Type B pancreatic cell (in vitro differentiated cells): ENCODE measurements around the gene PARD6B. TPM values are rescaled to one million over a fixed set of nuclear protein-coding genes. Genes with fewer than 3 reads are reported as not detected.

Experiments used
- DNase-seq: peaks from one replicate; pipeline ENCODE4 v3.0.0; 2021; ENCODE audit warnings: mixed read lengths; ENCODE audit not compliant: unreplicated experiment; ENCODE audit errors: extremely low spot score
- H3K27ac Mint-ChIP-seq: 2 replicates; pipeline ENCODE4 v1.8.0; 2021; ENCODE audit warnings: mild to moderate bottlenecking, mixed read lengths
- H3K27me3 Mint-ChIP-seq: 2 replicates; pipeline ENCODE4 v1.8.0; 2021; ENCODE audit warnings: mixed read lengths
- H3K36me3 Mint-ChIP-seq: 2 replicates; pipeline ENCODE4 v1.8.0; 2021; ENCODE audit warnings: mixed read lengths
- H3K4me1 Mint-ChIP-seq: one replicate; pipeline ENCODE4 v1.8.0; 2021; ENCODE audit warnings: mixed read lengths; ENCODE audit not compliant: unreplicated experiment
- H3K4me3 Mint-ChIP-seq: 2 replicates; pipeline ENCODE4 v1.8.0; 2021; ENCODE audit warnings: mild to moderate bottlenecking, mixed read lengths
- H3K9me3 Mint-ChIP-seq: 2 replicates; pipeline ENCODE4 v1.8.0; 2021; ENCODE audit warnings: mixed read lengths
- total RNA-seq: library from RNA; stranded (reverse); gene quantifications from 2 replicates; pipeline ENCODE4 v1.2.1, GENCODE V29; 2021; ENCODE audit warnings: low replicate concordance
- TF ChIP-seq, protein P1 (sequence below): fragments of 200-600 bp; sonication (generic); conservative IDR thresholded peaks from 2 replicates; pipeline ENCODE4 v1.5.0; 2021; ENCODE audit warnings: antibody characterized with exemption, mild to moderate bottlenecking

Gene PARD6B
- total RNA-seq, 1 donor from 2014 or later = 27.7 TPM

GRCh38 chr20:50715694-50716093 is 15.7 kb upstream of the PARD6B start:
- TF ChIP-seq, protein P1, sequence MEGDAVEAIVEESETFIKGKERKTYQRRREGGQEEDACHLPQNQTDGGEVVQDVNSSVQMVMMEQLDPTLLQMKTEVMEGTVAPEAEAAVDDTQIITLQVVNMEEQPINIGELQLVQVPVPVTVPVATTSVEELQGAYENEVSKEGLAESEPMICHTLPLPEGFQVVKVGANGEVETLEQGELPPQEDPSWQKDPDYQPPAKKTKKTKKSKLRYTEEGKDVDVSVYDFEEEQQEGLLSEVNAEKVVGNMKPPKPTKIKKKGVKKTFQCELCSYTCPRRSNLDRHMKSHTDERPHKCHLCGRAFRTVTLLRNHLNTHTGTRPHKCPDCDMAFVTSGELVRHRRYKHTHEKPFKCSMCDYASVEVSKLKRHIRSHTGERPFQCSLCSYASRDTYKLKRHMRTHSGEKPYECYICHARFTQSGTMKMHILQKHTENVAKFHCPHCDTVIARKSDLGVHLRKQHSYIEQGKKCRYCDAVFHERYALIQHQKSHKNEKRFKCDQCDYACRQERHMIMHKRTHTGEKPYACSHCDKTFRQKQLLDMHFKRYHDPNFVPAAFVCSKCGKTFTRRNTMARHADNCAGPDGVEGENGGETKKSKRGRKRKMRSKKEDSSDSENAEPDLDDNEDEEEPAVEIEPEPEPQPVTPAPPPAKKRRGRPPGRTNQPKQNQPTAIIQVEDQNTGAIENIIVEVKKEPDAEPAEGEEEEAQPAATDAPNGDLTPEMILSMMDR = no peak
- Mint-ChIP-seq H3K4me1 (peaks cover 28% of the 10 kb centered on the region), H3K27me3 (peaks cover 3% of the 10 kb centered on the region), H3K4me3 (no peak overlapping the region), H3K27ac (peak overlapping the region; percentile 59), H3K9me3 (peaks cover 5% of the 10 kb centered on the region), H3K36me3 (peaks cover 3% of the 10 kb centered on the region)
- no peak for DNase-seq

GRCh38 chr20:50716518-50716917 is 14.9 kb upstream of the PARD6B start:
- H3K27ac Mint-ChIP-seq = no peak overlapping the region
- H3K4me3 Mint-ChIP-seq = no peak overlapping the region
- no peaks in the 10 kb centered on the region for H3K36me3 Mint-ChIP-seq
- no peaks in the 10 kb centered on the region for H3K9me3 Mint-ChIP-seq
- TF ChIP-seq, protein P1 = no peak
- peaks cover 3% of the 10 kb centered on the region for H3K27me3 Mint-ChIP-seq
- H3K4me1 Mint-ChIP-seq = peaks cover 21% of the 10 kb centered on the region
- no peak for DNase-seq

GRCh38 chr20:50717312-50717711 is 14.1 kb upstream of the PARD6B start:
- Mint-ChIP-seq H3K9me3 (no peaks in the 10 kb centered on the region), H3K27ac (no peak overlapping the region), H3K27me3 (peaks cover 3% of the 10 kb centered on the region), H3K36me3 (no peaks in the 10 kb centered on the region), H3K4me1 (peaks cover 21% of the 10 kb centered on the region), H3K4me3 (no peak overlapping the region)
- DNase-seq = no peak
- TF ChIP-seq, protein P1 = no peak

- H3K27ac Mint-ChIP-seq = peak overlapping the region; percentile 1
- TF ChIP-seq, protein P1 = no peak
- no peak for DNase-seq
Measured at GRCh38 chr20:50717974-50718761, 13.2 kb upstream of the PARD6B start.

DNA sequence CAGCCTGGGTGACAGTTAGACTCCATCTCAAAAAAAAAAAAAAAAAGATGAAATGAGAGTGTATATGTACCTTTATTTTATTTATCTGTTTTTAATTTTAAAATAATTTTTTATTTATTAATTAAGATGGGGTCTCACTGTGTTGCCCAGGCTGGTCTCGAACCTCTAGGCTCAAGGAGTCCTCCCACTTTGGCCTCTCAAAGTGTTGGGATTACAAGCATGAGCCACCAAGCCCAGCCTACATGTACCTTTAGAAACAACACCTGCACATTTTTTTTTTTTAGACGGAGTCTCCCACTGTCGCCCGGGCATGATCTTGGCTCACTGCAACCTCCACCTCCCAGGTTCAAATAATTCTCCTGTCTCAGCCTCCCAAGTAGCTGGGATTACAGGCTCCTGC is 12.1 kb upstream of the PARD6B start:
- no peaks in the 10 kb centered on the region for H3K27me3 Mint-ChIP-seq
- peaks cover 17% of the 10 kb centered on the region for H3K4me1 Mint-ChIP-seq
- no peak overlapping the region for H3K4me3 Mint-ChIP-seq
- no peak for DNase-seq
- H3K36me3 Mint-ChIP-seq = no peaks in the 10 kb centered on the region
- H3K27ac Mint-ChIP-seq = no peak overlapping the region
- TF ChIP-seq, protein P1 = no peak
- H3K9me3 Mint-ChIP-seq = no peaks in the 10 kb centered on the region

More at GRCh38 chr20:50717974-50718761, 13.2 kb upstream of the PARD6B start:
- H3K9me3 Mint-ChIP-seq = no peaks in the 10 kb centered on the region
- peaks cover 22% of the 10 kb centered on the region for H3K4me1 Mint-ChIP-seq
- H3K36me3 Mint-ChIP-seq = no peaks in the 10 kb centered on the region
- no peak overlapping the region for H3K4me3 Mint-ChIP-seq
- H3K27me3 Mint-ChIP-seq = peaks cover 3% of the 10 kb centered on the region
